ENCODE measurements around the gene ITM2A.

DNA sequence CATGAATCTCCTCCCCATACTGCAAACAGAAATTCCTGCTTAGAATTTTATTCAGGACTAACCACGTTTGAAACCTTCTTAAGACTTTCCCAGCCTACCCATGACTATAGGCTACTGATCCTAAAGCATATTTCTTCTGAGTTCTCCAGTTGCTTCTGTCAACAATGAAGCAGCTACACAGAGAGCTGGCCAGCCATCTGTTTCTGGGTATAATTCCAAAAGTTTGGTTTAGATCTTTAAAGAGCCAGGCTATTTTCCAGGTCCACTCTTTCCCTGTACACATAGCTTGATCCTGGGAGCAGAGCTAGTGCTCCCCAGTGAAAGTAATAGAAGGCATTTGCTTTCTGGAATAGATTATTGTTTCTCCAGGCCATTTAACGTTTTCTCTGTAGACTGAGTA, 4.0 kb upstream of the ITM2A start:
- TF ChIP-seq, protein P1, sequence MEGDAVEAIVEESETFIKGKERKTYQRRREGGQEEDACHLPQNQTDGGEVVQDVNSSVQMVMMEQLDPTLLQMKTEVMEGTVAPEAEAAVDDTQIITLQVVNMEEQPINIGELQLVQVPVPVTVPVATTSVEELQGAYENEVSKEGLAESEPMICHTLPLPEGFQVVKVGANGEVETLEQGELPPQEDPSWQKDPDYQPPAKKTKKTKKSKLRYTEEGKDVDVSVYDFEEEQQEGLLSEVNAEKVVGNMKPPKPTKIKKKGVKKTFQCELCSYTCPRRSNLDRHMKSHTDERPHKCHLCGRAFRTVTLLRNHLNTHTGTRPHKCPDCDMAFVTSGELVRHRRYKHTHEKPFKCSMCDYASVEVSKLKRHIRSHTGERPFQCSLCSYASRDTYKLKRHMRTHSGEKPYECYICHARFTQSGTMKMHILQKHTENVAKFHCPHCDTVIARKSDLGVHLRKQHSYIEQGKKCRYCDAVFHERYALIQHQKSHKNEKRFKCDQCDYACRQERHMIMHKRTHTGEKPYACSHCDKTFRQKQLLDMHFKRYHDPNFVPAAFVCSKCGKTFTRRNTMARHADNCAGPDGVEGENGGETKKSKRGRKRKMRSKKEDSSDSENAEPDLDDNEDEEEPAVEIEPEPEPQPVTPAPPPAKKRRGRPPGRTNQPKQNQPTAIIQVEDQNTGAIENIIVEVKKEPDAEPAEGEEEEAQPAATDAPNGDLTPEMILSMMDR (conservative IDR thresholded peaks at IDR 0.05; ENCODE audit: low read depth, low read length) = no peak
- no peak for TF ChIP-seq CEBPB (IDR thresholded peaks at IDR 0.05; ENCODE audit: low read depth, low read length)
- TF ChIP-seq CHD1 (IDR thresholded peaks at IDR 0.05; ENCODE audit: low read depth, low read length) = no peak
- TF ChIP-seq POLR2A (IDR thresholded peaks at IDR 0.05; ENCODE audit: low read depth, low read length) = no peak
- TF ChIP-seq RFX5 (IDR thresholded peaks at IDR 0.05; ENCODE audit: low read depth, low read length) = no peak
- TF ChIP-seq, protein P2, sequence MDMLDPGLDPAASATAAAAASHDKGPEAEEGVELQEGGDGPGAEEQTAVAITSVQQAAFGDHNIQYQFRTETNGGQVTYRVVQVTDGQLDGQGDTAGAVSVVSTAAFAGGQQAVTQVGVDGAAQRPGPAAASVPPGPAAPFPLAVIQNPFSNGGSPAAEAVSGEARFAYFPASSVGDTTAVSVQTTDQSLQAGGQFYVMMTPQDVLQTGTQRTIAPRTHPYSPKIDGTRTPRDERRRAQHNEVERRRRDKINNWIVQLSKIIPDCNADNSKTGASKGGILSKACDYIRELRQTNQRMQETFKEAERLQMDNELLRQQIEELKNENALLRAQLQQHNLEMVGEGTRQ (IDR thresholded peaks at IDR 0.05; ENCODE audit: low read depth, low read length) = no peak
- TF ChIP-seq NFE2L2 (IDR thresholded peaks at IDR 0.05; ENCODE audit: low read depth, low read length) = no peak
- TF ChIP-seq BHLHE40 (IDR thresholded peaks at IDR 0.05; ENCODE audit: low read depth, low read length) = no peak
- no peak for TF ChIP-seq RAD21 (IDR thresholded peaks at IDR 0.05; ENCODE audit: low read length)
- no peak for TF ChIP-seq RCOR1 (IDR thresholded peaks at IDR 0.05; ENCODE audit: insufficient replicate concordance, low read length)
- no peak for TF ChIP-seq MXI1 (IDR thresholded peaks at IDR 0.05; ENCODE audit: borderline replicate concordance, low read depth, low read length)
- no peak for TF ChIP-seq SMC3 (IDR thresholded peaks at IDR 0.05; ENCODE audit: low read depth, low read length)
- TF ChIP-seq, protein P3, sequence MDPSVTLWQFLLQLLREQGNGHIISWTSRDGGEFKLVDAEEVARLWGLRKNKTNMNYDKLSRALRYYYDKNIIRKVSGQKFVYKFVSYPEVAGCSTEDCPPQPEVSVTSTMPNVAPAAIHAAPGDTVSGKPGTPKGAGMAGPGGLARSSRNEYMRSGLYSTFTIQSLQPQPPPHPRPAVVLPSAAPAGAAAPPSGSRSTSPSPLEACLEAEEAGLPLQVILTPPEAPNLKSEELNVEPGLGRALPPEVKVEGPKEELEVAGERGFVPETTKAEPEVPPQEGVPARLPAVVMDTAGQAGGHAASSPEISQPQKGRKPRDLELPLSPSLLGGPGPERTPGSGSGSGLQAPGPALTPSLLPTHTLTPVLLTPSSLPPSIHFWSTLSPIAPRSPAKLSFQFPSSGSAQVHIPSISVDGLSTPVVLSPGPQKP (IDR thresholded peaks at IDR 0.05; ENCODE audit: borderline replicate concordance, low read depth, low read length) = no peak

All from IMR-90 (cell line).